NCI-H2081 (cell line): ENCODE measurements around the gene ATL1.
"Not testable (repeated sequence)": the region's sequence is repeated elsewhere in the genome, so short reads cannot be mapped to it uniquely, and the experiment has no call there.

Experiments used
- DNase-seq, 2 experiments: peaks; one replicate each; lab custom pipeline; 2025; lab: John Stamatoyannopoulos, UW

Gene ATL1

GRCh38 chr14:50602035-50602434 lies 42.1 kb downstream of the ATL1 start:
- no peak for DNase-seq

DNA sequence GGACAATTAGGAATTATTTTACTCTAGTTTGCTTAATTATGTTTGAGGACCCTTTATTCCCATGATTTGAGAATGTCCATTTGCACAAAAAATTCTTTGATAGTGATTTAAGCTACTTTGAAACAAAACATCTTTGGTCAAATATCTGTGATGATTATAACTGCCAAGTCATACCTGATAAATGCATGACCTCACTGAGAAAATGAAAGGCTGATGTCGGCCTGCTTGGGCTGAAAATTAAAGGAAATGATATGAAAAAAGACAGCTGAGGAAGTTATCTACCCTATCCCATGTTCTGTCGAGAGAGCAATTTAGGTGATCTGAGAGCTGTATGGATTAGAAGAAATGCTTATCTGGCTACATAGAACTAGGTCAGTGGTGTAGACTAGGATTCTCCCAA lies 43.6 kb downstream of the ATL1 start:
- DNase-seq, result no peak

GRCh38 chr14:50605766-50606165 lies 45.8 kb downstream of the ATL1 start:
- DNase-seq, result no peak

DNA sequence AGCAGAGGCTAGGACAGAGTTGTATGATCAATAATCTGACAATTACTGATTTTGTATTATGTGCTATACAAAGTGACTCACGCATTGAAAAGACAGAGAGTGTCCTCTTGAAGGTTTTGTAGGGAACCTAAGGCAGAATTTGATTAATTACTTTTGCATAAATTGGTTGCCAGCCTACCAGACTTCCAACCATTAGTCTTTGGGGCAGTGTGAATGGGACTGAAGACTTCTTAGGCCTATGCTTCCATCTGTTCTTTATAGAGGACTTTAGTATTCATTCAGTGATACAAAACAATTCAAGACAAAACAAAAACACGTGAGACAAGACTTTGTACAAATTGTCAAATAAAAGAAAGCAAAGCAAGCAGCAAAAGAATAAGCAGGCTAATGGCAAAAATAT lies 46.5 kb downstream of the ATL1 start:
- no peak for DNase-seq

DNA sequence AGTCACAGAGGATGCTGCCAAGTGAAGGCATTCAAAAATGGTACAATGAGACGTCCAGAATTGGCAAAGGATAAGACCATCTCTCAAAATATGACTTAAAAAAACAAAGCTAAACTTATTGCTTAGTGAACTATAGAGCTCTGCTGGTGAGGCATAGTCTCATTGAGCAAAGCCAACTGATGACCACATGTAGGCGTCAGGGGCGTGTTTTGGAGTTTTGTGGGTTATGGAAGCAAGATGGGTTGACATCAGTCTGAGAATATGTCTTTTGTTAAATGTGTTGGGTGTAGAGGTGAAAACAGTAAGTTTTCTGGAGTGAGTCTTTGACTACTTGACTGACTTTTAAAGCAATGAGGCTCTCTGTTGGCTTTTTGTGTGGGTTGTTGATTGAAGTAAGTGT lies 47.2 kb downstream of the ATL1 start:
- no peak for DNase-seq

- no peak for DNase-seq
These were observed 47.8 kb downstream of the ATL1 start for GRCh38 chr14:50607761-50608160.

GRCh38 chr14:50608302-50608851 lies 48.4 kb downstream of the ATL1 start:
- DNase-seq, result no peak

DNA sequence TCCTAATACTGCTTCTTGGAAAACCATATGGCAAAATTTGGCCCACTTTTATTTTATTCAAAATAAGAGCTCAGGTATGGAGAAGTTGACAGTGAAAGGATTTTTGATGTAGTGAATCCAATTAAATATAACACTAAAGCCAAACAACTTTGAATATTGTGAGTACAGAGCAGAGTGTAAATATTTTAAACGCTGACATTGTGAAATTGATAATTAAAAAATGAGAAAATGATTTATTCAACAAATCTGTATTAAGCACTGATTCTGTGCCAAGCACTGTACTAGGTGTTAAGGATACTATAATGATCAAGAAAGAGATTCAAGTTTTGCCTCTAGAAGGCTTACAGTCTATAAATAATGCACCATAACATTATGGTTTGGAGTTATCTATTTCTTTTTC lies 50.5 kb downstream of the ATL1 start:
- no peak for DNase-seq

GRCh38 chr14:50612806-50613205 lies 52.9 kb downstream of the ATL1 start:
- DNase-seq, result no peak

DNA sequence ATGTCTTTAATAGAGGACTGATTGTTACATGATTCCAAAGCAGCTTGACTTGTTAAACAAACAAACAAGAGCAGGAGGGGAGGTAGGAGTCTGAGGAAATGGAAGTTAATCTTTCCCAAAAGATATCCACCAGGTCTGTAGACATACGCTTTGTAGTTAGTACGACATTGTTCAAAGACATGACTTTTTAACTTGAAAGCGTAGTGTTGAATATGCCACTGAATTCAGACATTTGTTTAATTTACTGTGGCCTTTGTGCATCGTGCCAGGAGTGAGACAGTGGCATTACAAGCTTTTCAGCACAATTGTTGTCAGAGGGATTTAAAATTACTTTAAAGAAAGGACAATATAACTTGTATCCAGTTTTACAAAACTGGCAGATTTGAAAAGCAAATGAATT lies 55.1 kb downstream of the ATL1 start:
- no peak for DNase-seq

DNA sequence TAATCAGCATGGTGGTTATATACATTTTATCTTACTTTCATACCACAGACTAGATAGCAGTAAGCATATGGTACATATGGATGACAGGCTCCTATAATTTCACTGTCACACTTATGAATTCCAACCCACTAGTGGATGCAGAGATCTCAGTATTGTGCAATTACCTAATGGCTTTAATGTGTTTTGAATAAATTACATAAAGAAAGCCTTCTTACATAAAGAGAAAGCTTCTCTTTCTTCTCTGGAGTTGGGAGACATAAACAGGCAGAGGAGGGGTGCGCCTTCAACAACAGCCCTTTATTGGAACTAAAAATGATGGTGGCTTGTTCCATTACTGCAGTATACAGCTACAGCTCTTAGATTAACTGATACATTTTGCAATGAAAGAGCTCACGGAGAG lies 55.6 kb downstream of the ATL1 start:
- DNase-seq, result no peak

- DNase-seq, result no peak
These were observed 56.3 kb downstream of the ATL1 start for GRCh38 chr14:50616275-50616674.

GRCh38 chr14:50619569-50620141 lies 59.7 kb downstream of the ATL1 start:
- DNase-seq, result peak in 1 of 2 experiments; percentile 6

GRCh38 chr14:50620341-50620740 lies 60.4 kb downstream of the ATL1 start:
- DNase-seq, result no peak

DNA sequence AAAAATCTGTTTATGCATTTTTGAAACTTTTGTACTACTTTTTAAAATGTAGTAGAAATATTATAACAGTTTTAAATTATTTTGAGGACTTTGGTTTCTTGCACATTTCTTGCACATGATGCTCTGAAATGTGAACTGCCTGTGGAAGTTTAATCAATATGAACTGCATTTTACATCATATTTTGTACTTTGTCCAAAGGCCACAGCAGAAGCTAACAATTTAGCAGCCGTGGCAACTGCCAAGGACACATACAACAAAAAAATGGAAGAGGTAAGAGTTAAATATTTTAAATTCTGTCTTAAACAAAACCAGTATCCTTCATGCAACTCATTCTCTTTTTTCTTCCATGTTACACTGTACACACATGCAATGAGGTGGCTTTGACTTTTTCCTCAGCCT lies 63.0 kb downstream of the ATL1 start:
- no peak for DNase-seq

- DNase-seq, result no peak
These were observed 64.5 kb downstream of the ATL1 start for GRCh38 chr14:50624447-50624846.

- DNase-seq, result not testable (repeated sequence)
These were observed 65.0 kb downstream of the ATL1 start for GRCh38 chr14:50624947-50625346.

DNA sequence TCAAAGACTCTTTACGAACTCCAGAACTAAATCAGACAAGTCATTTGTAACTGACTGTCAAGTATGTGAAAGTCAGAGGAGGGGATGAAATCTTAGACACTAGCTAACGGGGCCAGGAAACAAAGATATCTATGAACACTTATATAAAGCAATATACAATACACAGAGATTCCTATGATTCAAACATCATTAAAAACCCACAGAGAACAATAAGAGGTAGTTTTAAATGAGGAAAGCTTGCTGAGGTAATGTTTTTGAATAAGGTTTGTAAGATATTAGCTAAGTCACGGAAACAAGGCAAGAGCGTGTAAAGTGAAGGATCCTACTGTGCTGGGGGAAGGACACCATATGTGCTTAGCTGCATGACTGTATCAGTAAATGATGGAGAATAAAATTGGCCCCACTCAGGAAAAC lies 71.5 kb downstream of the ATL1 start:
- DNase-seq, result no peak

GRCh38 chr14:50633954-50634353 lies 74.0 kb downstream of the ATL1 start:
- DNase-seq, result no peak

DNA sequence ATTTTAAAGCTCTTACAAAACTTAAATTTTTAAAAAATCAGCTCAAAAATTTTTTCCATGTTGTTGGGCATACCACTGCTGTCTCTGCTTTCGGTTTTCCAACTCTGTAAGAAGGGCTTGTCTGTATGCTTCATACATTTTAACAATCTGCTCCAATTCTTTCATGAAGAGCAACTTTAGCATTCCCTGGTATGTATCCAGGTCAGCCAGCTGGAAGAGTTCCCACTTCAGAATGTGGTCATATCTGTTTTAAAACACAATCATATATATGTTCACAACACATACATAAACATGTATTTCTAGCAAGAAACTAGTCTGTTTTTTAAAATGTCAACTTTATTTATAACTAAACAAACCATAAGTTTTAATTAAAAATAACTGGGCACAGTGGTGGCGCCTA lies 75.2 kb downstream of the ATL1 start:
- no peak for DNase-seq

DNA sequence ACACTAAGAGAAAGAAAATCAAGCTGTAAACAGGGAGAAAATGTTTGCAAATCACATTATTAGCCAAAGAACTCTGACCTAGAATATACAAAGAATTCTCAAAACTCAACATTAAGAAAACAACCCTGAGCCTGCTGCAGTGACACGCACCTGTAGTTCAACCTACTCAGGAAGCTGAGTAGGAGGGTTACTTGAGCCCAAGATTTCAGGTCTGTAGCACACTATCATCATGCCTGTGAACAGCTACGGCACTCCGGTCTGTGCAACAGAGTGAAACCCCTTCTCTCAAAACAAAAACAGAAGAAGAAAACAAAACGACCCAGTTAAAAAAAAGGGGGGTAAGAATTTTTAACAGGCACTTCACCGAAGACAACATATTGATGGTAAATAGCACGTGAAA lies 87.3 kb downstream of the ATL1 start:
- DNase-seq, result no peak

DNA sequence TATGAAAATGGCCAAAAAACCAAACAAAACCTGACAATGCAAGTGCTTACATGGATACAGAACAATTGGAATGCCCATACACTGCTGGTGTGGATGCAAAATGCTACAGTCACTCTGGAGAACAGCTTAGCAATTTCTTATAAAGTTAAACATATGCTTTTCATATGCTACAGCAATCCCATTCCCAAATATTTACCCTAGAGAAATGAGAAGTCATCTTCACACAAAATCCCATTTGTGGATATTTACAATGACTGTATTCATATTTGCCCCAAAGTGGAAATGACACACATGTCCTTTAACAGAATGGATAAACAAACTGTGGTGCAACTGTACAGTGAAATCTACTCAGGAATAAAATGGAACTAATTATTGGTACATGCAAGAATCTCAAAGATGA lies 87.8 kb downstream of the ATL1 start:
- DNase-seq, result no peak

DNA sequence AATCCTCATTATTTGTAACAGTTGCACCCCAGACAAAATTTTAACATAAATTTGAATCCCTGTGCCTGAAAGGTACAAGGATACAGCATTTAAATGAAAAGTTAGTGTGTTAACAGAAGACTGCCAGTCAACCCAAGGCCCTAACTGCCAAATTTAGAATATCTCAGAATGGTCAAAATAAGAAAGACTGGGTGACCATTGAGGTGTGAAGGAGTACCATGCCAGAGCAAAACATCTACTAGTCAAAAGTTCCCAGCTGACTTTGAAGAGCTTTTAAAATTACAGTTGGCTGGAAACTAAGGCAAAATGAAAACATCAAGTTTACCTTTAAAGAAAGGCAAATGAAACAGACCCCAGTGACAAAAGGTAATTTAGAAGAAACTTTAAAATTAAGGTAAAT lies 89.7 kb downstream of the ATL1 start:
- DNase-seq, result no peak

GRCh38 chr14:50656776-50657175 lies 96.8 kb downstream of the ATL1 start:
- DNase-seq, result no peak

DNA sequence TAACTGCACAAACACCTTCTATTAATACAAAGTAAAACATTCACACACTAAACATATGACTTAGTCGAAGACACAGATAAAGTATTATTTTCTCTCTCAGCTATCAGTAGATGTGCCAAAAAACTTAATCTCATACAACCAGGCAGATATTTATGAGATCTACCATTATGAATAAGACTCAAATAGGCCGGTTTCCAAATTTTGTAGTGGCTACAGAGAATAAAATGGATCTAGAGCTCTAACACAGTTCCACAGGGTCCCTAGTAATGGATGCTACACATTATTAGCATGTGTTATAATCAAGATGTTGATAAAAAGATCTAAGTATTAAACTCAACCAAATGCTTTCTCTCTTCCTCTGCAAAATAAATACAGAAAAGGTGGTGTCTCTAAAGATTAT lies 97.8 kb downstream of the ATL1 start:
- no peak for DNase-seq
